Activated T-cell treated with anti-CD3 and anti-CD28 coated beads for 1 hour (primary cell): ENCODE measurements around the gene ARMC3.
"Not testable (repeated sequence)": the region's sequence is repeated elsewhere in the genome, so short reads cannot be mapped to it uniquely, and the experiment has no call there.

Experiments
- DNase-seq: peaks from one replicate; pipeline ENCODE4 v3.0.0-alpha.2; 2020; ENCODE audit warnings: low read depth

Gene ARMC3

GRCh38 chr10:23051278-23051677 lies 123.4 kb downstream of the ARMC3 start:
- no peak for DNase-seq

GRCh38 chr10:23051855-23052331 lies 124.0 kb downstream of the ARMC3 start:
- DNase-seq, result no peak

- no peak for DNase-seq
Observed at GRCh38 chr10:23053036-23053435, 125.2 kb downstream of the ARMC3 start.

- no peak for DNase-seq
Observed at GRCh38 chr10:23055424-23056185, 127.8 kb downstream of the ARMC3 start.

- no peak for DNase-seq
Observed at GRCh38 chr10:23056186-23056579, 128.3 kb downstream of the ARMC3 start.

- no peak for DNase-seq
Observed at GRCh38 chr10:23058366-23058765, 130.5 kb downstream of the ARMC3 start.

GRCh38 chr10:23060918-23061317 lies 133.1 kb downstream of the ARMC3 start:
- no peak for DNase-seq

- no peak for DNase-seq
Observed at GRCh38 chr10:23063045-23063972, 135.5 kb downstream of the ARMC3 start.

- no peak for DNase-seq
Observed at GRCh38 chr10:23063973-23064812, 136.3 kb downstream of the ARMC3 start.

- not testable (repeated sequence) for DNase-seq
Observed at GRCh38 chr10:23064813-23065114, 136.9 kb downstream of the ARMC3 start.

- DNase-seq, result no peak
Observed at GRCh38 chr10:23065181-23065948, 137.5 kb downstream of the ARMC3 start.

- DNase-seq, result no peak
Observed at GRCh38 chr10:23067337-23067736, 139.5 kb downstream of the ARMC3 start.

GRCh38 chr10:23067939-23068775 lies 140.3 kb downstream of the ARMC3 start:
- DNase-seq, result peak; percentile 65

GRCh38 chr10:23069019-23069815 lies 141.4 kb downstream of the ARMC3 start:
- no peak for DNase-seq

- DNase-seq, result not testable (repeated sequence)
Observed at GRCh38 chr10:23070092-23070912, 142.4 kb downstream of the ARMC3 start.

GRCh38 chr10:23070913-23071218 lies 143.0 kb downstream of the ARMC3 start:
- no peak for DNase-seq

- not testable (repeated sequence) for DNase-seq
Observed at GRCh38 chr10:23072593-23072992, 144.7 kb downstream of the ARMC3 start.

GRCh38 chr10:23073527-23073926 lies 145.7 kb downstream of the ARMC3 start:
- no peak for DNase-seq

GRCh38 chr10:23075672-23076071 lies 147.8 kb downstream of the ARMC3 start:
- no peak for DNase-seq
